ENCODE measurements around the gene LYG1.
"Not testable (repeated sequence)": the region's sequence is repeated elsewhere in the genome, so short reads cannot be mapped to it uniquely, and the experiment has no call there.

LYG1 gene

GRCh38 chr2:99279969-99280695 is 20.9 kb downstream of the LYG1 start:
- DNase-seq = no peak
- no peak overlapping the region for H2BK5ac ChIP-seq (ENCODE audit: low read length)
- H3K9ac ChIP-seq (ENCODE audit: low read length) = no peak overlapping the region
- H3K79me2 ChIP-seq (ENCODE audit: control insufficient read depth, insufficient read depth, low read length) = no peaks in the 10 kb centered on the region
- H4K5ac ChIP-seq (ENCODE audit: low read length) = no peak overlapping the region
- no peak overlapping the region for H3K27ac ChIP-seq (ENCODE audit: low read depth, low read length)
- H3K27me3 ChIP-seq (ENCODE audit: insufficient read depth, low read length, poor library complexity) = no peaks in the 10 kb centered on the region
- H3K4me3 ChIP-seq (ENCODE audit: low read length) = no peak overlapping the region
- no peaks in the 10 kb centered on the region for H3K36me3 ChIP-seq (ENCODE audit: control insufficient read depth, insufficient read depth, low read length)
- H2AK5ac ChIP-seq (ENCODE audit: low read length) = no peak overlapping the region
- no peaks in the 10 kb centered on the region for H3K4me1 ChIP-seq (ENCODE audit: control insufficient read depth, low read depth, low read length)
- H2BK120ac ChIP-seq (ENCODE audit: low read depth, low read length) = no peak overlapping the region
- H3K4me2 ChIP-seq (ENCODE audit: low read length) = no peak overlapping the region
- H3K23ac ChIP-seq (ENCODE audit: low read length) = no peak overlapping the region
- no peak overlapping the region for H3K18ac ChIP-seq (ENCODE audit: low read length)
- no peak overlapping the region for H3K56ac ChIP-seq (ENCODE audit: low read length)
- H2BK15ac ChIP-seq (replicated peaks; ENCODE audit: low read depth) = no peak overlapping the region
- no peak overlapping the region for H3K4ac ChIP-seq (ENCODE audit: low read depth, low read length)
- H3K79me1 ChIP-seq (ENCODE audit: low read length) = no peaks in the 10 kb centered on the region
- no peak overlapping the region for H4K8ac ChIP-seq (ENCODE audit: low read depth, low read length)

DNA sequence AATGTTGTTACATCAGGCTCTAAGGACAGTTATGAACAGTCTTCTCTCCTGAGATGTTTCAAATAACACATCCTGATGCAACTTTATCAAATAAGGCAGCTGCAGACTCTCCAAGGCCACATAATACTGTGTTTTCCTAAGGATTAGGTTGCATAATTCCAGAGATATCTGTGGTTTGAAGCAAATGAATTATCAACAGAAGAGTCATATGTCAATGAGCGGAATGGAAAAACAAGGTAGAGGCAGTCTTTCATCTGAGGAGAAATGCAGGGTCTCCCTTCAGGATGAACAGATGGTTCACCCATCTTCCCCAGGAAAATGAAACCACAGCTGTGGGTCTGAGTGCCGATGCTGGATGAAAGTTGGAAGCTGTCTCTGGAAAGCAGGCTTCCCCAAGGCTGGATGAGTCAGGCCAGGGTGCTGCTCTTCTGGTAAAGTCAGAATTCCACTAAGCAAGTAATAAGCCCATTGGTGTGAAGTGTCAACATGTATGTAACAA is 22.2 kb downstream of the LYG1 start:
- no peaks in the 10 kb centered on the region for H3K79me1 ChIP-seq (ENCODE audit: low read length)
- H3K4me2 ChIP-seq (ENCODE audit: low read length) = no peak overlapping the region
- H3K4ac ChIP-seq (ENCODE audit: low read depth, low read length) = no peak overlapping the region
- no peak overlapping the region for H2BK120ac ChIP-seq (ENCODE audit: low read depth, low read length)
- no peaks in the 10 kb centered on the region for H3K79me2 ChIP-seq (ENCODE audit: control insufficient read depth, insufficient read depth, low read length)
- H3K9ac ChIP-seq (ENCODE audit: low read length) = no peak overlapping the region
- H4K5ac ChIP-seq (ENCODE audit: low read length) = no peak overlapping the region
- no CpG with 5 or more reads among the region's 2 CpGs for WGBS (ENCODE audit: extremely low coverage, insufficient coverage, low lambda C conversion rate)
- H3K18ac ChIP-seq (ENCODE audit: low read length) = no peak overlapping the region
- no peaks in the 10 kb centered on the region for H3K36me3 ChIP-seq (ENCODE audit: control insufficient read depth, insufficient read depth, low read length)
- no peak overlapping the region for H2AK5ac ChIP-seq (ENCODE audit: low read length)
- H3K27ac ChIP-seq (ENCODE audit: low read depth, low read length) = no peak overlapping the region
- H4K8ac ChIP-seq (ENCODE audit: low read depth, low read length) = no peak overlapping the region
- no peak overlapping the region for H3K4me3 ChIP-seq (ENCODE audit: low read length)
- DNase-seq = no peak
- no peak overlapping the region for H3K56ac ChIP-seq (ENCODE audit: low read length)
- no peaks in the 10 kb centered on the region for H3K4me1 ChIP-seq (ENCODE audit: control insufficient read depth, low read depth, low read length)
- H3K23ac ChIP-seq (ENCODE audit: low read length) = no peak overlapping the region
- H2BK15ac ChIP-seq (replicated peaks; ENCODE audit: low read depth) = no peak overlapping the region
- H2BK5ac ChIP-seq (ENCODE audit: low read length) = no peak overlapping the region
- no peaks in the 10 kb centered on the region for H3K27me3 ChIP-seq (ENCODE audit: insufficient read depth, low read length, poor library complexity)

DNA sequence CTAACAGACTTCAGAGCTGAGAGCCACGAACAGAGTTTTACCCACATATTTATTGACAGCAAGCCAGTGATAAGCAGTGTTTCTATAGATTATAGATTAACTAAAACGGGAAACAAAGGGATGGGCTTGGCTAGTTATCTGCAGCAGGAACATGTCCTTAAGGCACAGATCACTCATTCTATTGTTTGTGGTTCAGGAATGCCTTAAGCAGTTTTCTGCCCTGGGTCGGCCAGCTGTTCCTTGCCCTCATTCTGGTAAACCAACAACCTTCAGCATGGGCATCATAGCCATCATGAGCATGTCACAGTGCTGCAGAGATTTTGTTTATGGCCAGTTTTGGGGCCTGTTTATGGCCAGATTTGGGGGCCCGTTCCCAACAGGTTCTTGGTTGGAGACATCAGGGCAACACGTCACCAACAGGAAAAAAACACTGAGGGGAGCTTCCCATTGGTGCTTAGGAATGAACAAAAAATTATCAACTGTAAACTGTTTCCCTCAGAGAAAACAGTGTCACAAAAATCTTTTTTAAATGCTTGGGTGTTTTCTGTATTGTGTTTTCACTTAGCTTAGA is 22.7 kb downstream of the LYG1 start:
- not testable (repeated sequence) for H2BK120ac ChIP-seq (ENCODE audit: low read depth, low read length); H3K56ac ChIP-seq (ENCODE audit: low read length); H3K27ac ChIP-seq (ENCODE audit: low read depth, low read length); H3K23ac ChIP-seq (ENCODE audit: low read length); H3K79me1 ChIP-seq (ENCODE audit: low read length); H3K4ac ChIP-seq (ENCODE audit: low read depth, low read length); H2BK5ac ChIP-seq (ENCODE audit: low read length); H3K18ac ChIP-seq (ENCODE audit: low read length); H3K79me2 ChIP-seq (ENCODE audit: control insufficient read depth, insufficient read depth, low read length); H3K9ac ChIP-seq (ENCODE audit: low read length); DNase-seq; H2AK5ac ChIP-seq (ENCODE audit: low read length); H3K4me1 ChIP-seq (ENCODE audit: control insufficient read depth, low read depth, low read length); H3K36me3 ChIP-seq (ENCODE audit: control insufficient read depth, insufficient read depth, low read length); H2BK15ac ChIP-seq (replicated peaks; ENCODE audit: low read depth); H4K5ac ChIP-seq (ENCODE audit: low read length); H3K27me3 ChIP-seq (ENCODE audit: insufficient read depth, low read length, poor library complexity); H3K4me3 ChIP-seq (ENCODE audit: low read length); H3K4me2 ChIP-seq (ENCODE audit: low read length); H4K8ac ChIP-seq (ENCODE audit: low read depth, low read length)
- no CpG with 5 or more reads among the region's 5 CpGs for WGBS (ENCODE audit: extremely low coverage, insufficient coverage, low lambda C conversion rate)

- H2AK5ac ChIP-seq (ENCODE audit: low read length) = no peak overlapping the region
- no peak overlapping the region for H2BK15ac ChIP-seq (replicated peaks; ENCODE audit: low read depth)
- DNase-seq = no peak
- WGBS (ENCODE audit: extremely low coverage, insufficient coverage, low lambda C conversion rate) = no CpG with 5 or more reads among the region's 7 CpGs
- H3K56ac ChIP-seq (ENCODE audit: low read length) = no peak overlapping the region
- no peak overlapping the region for H3K4ac ChIP-seq (ENCODE audit: low read depth, low read length)
- H4K8ac ChIP-seq (ENCODE audit: low read depth, low read length) = no peak overlapping the region
- H3K79me1 ChIP-seq (ENCODE audit: low read length) = no peaks in the 10 kb centered on the region
- no peak overlapping the region for H3K4me2 ChIP-seq (ENCODE audit: low read length)
- H3K23ac ChIP-seq (ENCODE audit: low read length) = no peak overlapping the region
- H4K5ac ChIP-seq (ENCODE audit: low read length) = no peak overlapping the region
- H2BK120ac ChIP-seq (ENCODE audit: low read depth, low read length) = no peak overlapping the region
- no peaks in the 10 kb centered on the region for H3K36me3 ChIP-seq (ENCODE audit: control insufficient read depth, insufficient read depth, low read length)
- H3K9ac ChIP-seq (ENCODE audit: low read length) = no peak overlapping the region
- H3K18ac ChIP-seq (ENCODE audit: low read length) = no peak overlapping the region
- no peak overlapping the region for H3K27ac ChIP-seq (ENCODE audit: low read depth, low read length)
- no peaks in the 10 kb centered on the region for H3K27me3 ChIP-seq (ENCODE audit: insufficient read depth, low read length, poor library complexity)
- H2BK5ac ChIP-seq (ENCODE audit: low read length) = no peak overlapping the region
- no peaks in the 10 kb centered on the region for H3K4me1 ChIP-seq (ENCODE audit: control insufficient read depth, low read depth, low read length)
- H3K4me3 ChIP-seq (ENCODE audit: low read length) = no peak overlapping the region
- H3K79me2 ChIP-seq (ENCODE audit: control insufficient read depth, insufficient read depth, low read length) = no peaks in the 10 kb centered on the region
These were observed 25.1 kb downstream of the LYG1 start for GRCh38 chr2:99275882-99276281.

- H3K23ac ChIP-seq (ENCODE audit: low read length) = no peak overlapping the region
- no peaks in the 10 kb centered on the region for H3K79me1 ChIP-seq (ENCODE audit: low read length)
- WGBS (ENCODE audit: extremely low coverage, insufficient coverage, low lambda C conversion rate) = no CpG with 5 or more reads among the region's 4 CpGs
- H3K4me2 ChIP-seq (ENCODE audit: low read length) = no peak overlapping the region
- no peak overlapping the region for H3K56ac ChIP-seq (ENCODE audit: low read length)
- no peaks in the 10 kb centered on the region for H3K79me2 ChIP-seq (ENCODE audit: control insufficient read depth, insufficient read depth, low read length)
- no peak overlapping the region for H2BK5ac ChIP-seq (ENCODE audit: low read length)
- no peaks in the 10 kb centered on the region for H3K36me3 ChIP-seq (ENCODE audit: control insufficient read depth, insufficient read depth, low read length)
- no peak overlapping the region for H4K8ac ChIP-seq (ENCODE audit: low read depth, low read length)
- H3K4ac ChIP-seq (ENCODE audit: low read depth, low read length) = no peak overlapping the region
- H2BK120ac ChIP-seq (ENCODE audit: low read depth, low read length) = no peak overlapping the region
- no peaks in the 10 kb centered on the region for H3K27me3 ChIP-seq (ENCODE audit: insufficient read depth, low read length, poor library complexity)
- no peak overlapping the region for H2AK5ac ChIP-seq (ENCODE audit: low read length)
- H3K4me1 ChIP-seq (ENCODE audit: control insufficient read depth, low read depth, low read length) = no peaks in the 10 kb centered on the region
- no peak overlapping the region for H3K18ac ChIP-seq (ENCODE audit: low read length)
- H3K9ac ChIP-seq (ENCODE audit: low read length) = no peak overlapping the region
- H3K27ac ChIP-seq (ENCODE audit: low read depth, low read length) = no peak overlapping the region
- no peak overlapping the region for H4K5ac ChIP-seq (ENCODE audit: low read length)
- no peak overlapping the region for H2BK15ac ChIP-seq (replicated peaks; ENCODE audit: low read depth)
- H3K4me3 ChIP-seq (ENCODE audit: low read length) = no peak overlapping the region
- no peak for DNase-seq
These were observed 39.8 kb downstream of the LYG1 start for GRCh38 chr2:99261242-99261641.

DNA sequence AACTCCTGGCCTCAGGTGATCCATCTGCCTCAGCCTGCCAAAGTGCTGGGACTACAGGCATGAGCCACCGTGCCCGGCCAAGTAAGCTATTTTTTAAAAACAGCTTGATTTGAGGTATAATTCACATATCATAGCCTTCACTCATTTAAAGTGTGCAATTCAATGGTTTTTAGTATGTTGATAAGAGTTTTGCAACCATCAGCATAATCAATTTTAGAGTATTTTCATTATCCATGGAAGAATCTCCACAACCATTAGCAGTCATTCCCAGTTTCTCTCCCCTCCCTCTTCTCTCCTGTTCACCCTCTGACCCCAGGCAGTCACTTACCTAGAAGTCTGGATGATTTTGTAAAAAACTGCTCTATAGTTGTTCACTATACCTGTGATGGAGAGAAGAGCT is 40.8 kb downstream of the LYG1 start:
- H3K36me3 ChIP-seq (ENCODE audit: control insufficient read depth, insufficient read depth, low read length) = no peaks in the 10 kb centered on the region
- no peak overlapping the region for H3K4ac ChIP-seq (ENCODE audit: low read depth, low read length)
- H2BK120ac ChIP-seq (ENCODE audit: low read depth, low read length) = no peak overlapping the region
- H3K9ac ChIP-seq (ENCODE audit: low read length) = no peak overlapping the region
- no peak overlapping the region for H2AK5ac ChIP-seq (ENCODE audit: low read length)
- H3K4me1 ChIP-seq (ENCODE audit: control insufficient read depth, low read depth, low read length) = no peaks in the 10 kb centered on the region
- no peak overlapping the region for H3K4me3 ChIP-seq (ENCODE audit: low read length)
- no peak overlapping the region for H3K18ac ChIP-seq (ENCODE audit: low read length)
- H4K5ac ChIP-seq (ENCODE audit: low read length) = no peak overlapping the region
- H2BK5ac ChIP-seq (ENCODE audit: low read length) = no peak overlapping the region
- H3K27ac ChIP-seq (ENCODE audit: low read depth, low read length) = no peak overlapping the region
- H3K23ac ChIP-seq (ENCODE audit: low read length) = no peak overlapping the region
- H4K8ac ChIP-seq (ENCODE audit: low read depth, low read length) = no peak overlapping the region
- H3K4me2 ChIP-seq (ENCODE audit: low read length) = no peak overlapping the region
- no peak for DNase-seq
- no peak overlapping the region for H2BK15ac ChIP-seq (replicated peaks; ENCODE audit: low read depth)
- H3K56ac ChIP-seq (ENCODE audit: low read length) = no peak overlapping the region
- H3K27me3 ChIP-seq (ENCODE audit: insufficient read depth, low read length, poor library complexity) = no peaks in the 10 kb centered on the region
- H3K79me2 ChIP-seq (ENCODE audit: control insufficient read depth, insufficient read depth, low read length) = no peaks in the 10 kb centered on the region
- WGBS (ENCODE audit: extremely low coverage, insufficient coverage, low lambda C conversion rate) = no CpG with 5 or more reads among the region's 2 CpGs
- no peaks in the 10 kb centered on the region for H3K79me1 ChIP-seq (ENCODE audit: low read length)

Measured in mesendoderm (in vitro differentiated cells).